D721Med (cell line): ENCODE data around the gene GPR31.

Experiments
- DNase-seq: peaks from one replicate; pipeline ENCODE4 v3.0.0; 2011; ENCODE audit warnings: low spot score; ENCODE audit not compliant: insufficient read length
- FAIRE-seq: peaks from 2 replicates; lab custom pipeline; 2011; peaks lifted over from hg19 to GRCh38; lab: Jason Lieb, UNC
- TF ChIP-seq, protein P1 (sequence below): IDR thresholded peaks from 2 replicates; pipeline ENCODE4 v1.5.1; 2012; ENCODE audit warnings: mild to moderate bottlenecking, control low read depth; ENCODE audit not compliant: insufficient read depth; ENCODE audit errors: missing control alignments

GPR31 gene

GRCh38 chr6:167109651-167110050 is 48.1 kb downstream of the GPR31 start:
- FAIRE-seq, result no peak
- TF ChIP-seq, protein P1, sequence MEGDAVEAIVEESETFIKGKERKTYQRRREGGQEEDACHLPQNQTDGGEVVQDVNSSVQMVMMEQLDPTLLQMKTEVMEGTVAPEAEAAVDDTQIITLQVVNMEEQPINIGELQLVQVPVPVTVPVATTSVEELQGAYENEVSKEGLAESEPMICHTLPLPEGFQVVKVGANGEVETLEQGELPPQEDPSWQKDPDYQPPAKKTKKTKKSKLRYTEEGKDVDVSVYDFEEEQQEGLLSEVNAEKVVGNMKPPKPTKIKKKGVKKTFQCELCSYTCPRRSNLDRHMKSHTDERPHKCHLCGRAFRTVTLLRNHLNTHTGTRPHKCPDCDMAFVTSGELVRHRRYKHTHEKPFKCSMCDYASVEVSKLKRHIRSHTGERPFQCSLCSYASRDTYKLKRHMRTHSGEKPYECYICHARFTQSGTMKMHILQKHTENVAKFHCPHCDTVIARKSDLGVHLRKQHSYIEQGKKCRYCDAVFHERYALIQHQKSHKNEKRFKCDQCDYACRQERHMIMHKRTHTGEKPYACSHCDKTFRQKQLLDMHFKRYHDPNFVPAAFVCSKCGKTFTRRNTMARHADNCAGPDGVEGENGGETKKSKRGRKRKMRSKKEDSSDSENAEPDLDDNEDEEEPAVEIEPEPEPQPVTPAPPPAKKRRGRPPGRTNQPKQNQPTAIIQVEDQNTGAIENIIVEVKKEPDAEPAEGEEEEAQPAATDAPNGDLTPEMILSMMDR, result no peak
- no peak for DNase-seq

DNA sequence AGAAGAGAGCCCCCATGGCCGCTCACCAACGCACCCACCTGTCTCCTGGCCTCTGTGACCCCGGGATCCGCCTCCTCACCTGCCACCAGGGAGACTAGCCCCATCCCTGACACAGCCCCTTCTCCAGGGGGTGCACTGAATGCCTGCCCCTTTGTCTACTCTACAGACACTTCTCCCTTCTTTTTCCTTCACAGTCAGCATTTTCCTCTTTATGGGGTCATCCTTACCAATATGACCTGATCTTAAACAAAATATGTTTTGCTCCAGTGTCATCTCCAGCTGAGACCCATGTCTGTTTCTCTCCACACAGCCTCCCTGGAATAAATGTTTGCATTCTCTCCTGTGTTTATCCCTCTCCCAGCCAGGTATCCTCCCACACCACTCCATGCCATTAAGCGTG is 49.5 kb downstream of the GPR31 start:
- TF ChIP-seq, protein P1, result no peak
- FAIRE-seq (no peak), DNase-seq (no peak)

- FAIRE-seq (no peak), DNase-seq (no peak)
- TF ChIP-seq, protein P1, result no peak
Measured at GRCh38 chr6:167107787-167108186, 50.0 kb downstream of the GPR31 start.

DNA sequence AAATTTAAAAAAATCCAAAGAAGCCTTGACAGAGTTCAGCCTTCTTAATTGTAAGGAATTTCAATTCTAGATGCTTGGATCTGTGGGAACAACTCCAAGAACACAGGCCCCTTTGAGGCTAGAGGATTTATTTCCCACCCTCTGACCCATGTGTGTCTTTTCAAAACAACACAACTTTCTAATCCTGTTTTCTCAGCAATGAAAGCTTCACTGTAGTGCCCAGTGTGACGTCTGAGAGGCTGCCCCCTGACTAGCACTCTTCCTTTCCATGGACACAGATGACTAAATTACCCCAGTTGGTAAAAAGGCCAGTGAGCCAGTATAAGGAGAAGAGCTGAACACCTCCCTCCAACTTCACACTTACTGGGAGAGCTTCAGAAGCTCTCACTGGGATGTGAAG is 51.4 kb downstream of the GPR31 start:
- TF ChIP-seq, protein P1, result no peak
- DNase-seq, result no peak

More for the DNA sequence above, 51.4 kb downstream of the GPR31 start:
- FAIRE-seq, result no peak
